T-helper 2 cell treated with Interferon-gamma antibody and Interleukin-4, amounts not matched to agents 5 μg/mL and 100 μg/mL, for 36 hours (primary cell): ENCODE data around the gene F7.
"Not testable (repeated sequence)": the region's sequence is repeated elsewhere in the genome, so short reads cannot be mapped to it uniquely, and the experiment has no call there.

ENCODE experiments used
- DNase-seq: peaks from one replicate; pipeline ENCODE4 v3.0.0; 2021; ENCODE audit warnings: low spot score
- H3K27ac Mint-ChIP-seq: one replicate; pipeline ENCODE4 v1.8.0; 2021; ENCODE audit warnings: mild to moderate bottlenecking, mixed read lengths
- H3K27me3 Mint-ChIP-seq: one replicate; pipeline ENCODE4 v1.8.0; 2021; ENCODE audit warnings: low read depth, mixed read lengths
- H3K36me3 Mint-ChIP-seq: one replicate; pipeline ENCODE4 v1.8.0; 2021; ENCODE audit warnings: low read depth, mixed read lengths
- H3K4me1 Mint-ChIP-seq: one replicate; pipeline ENCODE4 v1.8.0; 2021; ENCODE audit warnings: low read depth, mixed read lengths
- H3K4me3 Mint-ChIP-seq: one replicate; pipeline ENCODE4 v1.8.0; 2022; ENCODE audit warnings: mild to moderate bottlenecking, moderate library complexity, mixed read lengths
- H3K9me3 Mint-ChIP-seq: one replicate; pipeline ENCODE4 v1.8.0; 2021; ENCODE audit warnings: mixed read lengths

F7 gene

GRCh38 chr13:113077953-113078901 is 27.4 kb upstream of the F7 start:
- H3K27me3 Mint-ChIP-seq, result no peaks in the 10 kb centered on the region
- H3K4me3 Mint-ChIP-seq, result no peak overlapping the region
- no peak for DNase-seq
- H3K36me3 Mint-ChIP-seq, result no peaks in the 10 kb centered on the region
- H3K4me1 Mint-ChIP-seq, result no peaks in the 10 kb centered on the region
- no peak overlapping the region for H3K27ac Mint-ChIP-seq
- H3K9me3 Mint-ChIP-seq, result no peaks in the 10 kb centered on the region

- H3K4me3 Mint-ChIP-seq, result no peak overlapping the region
- H3K4me1 Mint-ChIP-seq, result no peaks in the 10 kb centered on the region
- H3K27me3 Mint-ChIP-seq, result no peaks in the 10 kb centered on the region
- H3K36me3 Mint-ChIP-seq, result no peaks in the 10 kb centered on the region
- no peak overlapping the region for H3K27ac Mint-ChIP-seq
- H3K9me3 Mint-ChIP-seq, result no peaks in the 10 kb centered on the region
- DNase-seq, result no peak
Measured at GRCh38 chr13:113078902-113079780, 26.4 kb upstream of the F7 start.

DNA sequence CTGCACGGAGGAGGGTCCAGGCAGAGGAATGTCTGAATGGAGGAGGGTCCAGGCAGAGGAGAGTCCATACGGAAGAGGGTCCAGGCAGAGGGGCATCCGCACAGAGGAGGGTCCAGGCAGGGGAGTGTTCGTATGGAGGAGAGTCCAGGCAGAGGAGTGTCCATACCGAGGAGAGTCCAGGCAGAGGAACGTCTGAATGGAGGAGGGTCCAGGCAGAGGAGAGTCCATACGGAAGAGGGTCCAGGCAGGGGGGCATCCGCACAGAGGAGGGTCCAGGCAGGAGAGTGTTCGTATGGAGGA is 25.9 kb upstream of the F7 start:
- H3K4me3 Mint-ChIP-seq, H3K27me3 Mint-ChIP-seq, H3K9me3 Mint-ChIP-seq, H3K27ac Mint-ChIP-seq, H3K36me3 Mint-ChIP-seq, DNase-seq, H3K4me1 Mint-ChIP-seq: not testable (repeated sequence)

DNA sequence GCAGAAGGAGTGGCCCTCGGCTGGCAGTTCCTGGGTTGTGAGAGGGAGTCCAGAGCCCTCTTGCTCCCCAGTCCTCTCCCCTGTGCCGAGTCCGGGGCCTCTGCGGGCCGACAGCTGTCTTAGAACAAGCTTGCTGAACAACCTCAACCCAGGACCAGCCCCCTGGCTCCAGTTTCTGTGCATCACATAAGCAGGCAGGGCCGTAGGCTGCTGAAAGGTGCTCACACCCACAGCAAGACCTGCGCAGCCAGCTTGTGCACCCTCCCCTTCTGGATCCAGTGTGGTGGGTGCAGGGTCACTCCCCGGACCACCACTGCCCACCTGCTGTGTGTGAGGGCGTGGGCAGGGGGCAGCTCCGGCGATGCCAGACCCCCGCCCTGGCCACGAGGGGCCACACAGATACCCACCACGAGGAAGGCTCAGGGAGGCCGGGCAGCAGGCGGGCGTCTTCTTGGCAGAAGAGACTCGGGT is 25.2 kb upstream of the F7 start:
- H3K27ac Mint-ChIP-seq, result no peak overlapping the region
- H3K27me3 Mint-ChIP-seq, result no peaks in the 10 kb centered on the region
- H3K4me1 Mint-ChIP-seq, result no peaks in the 10 kb centered on the region
- no peak overlapping the region for H3K4me3 Mint-ChIP-seq
- H3K9me3 Mint-ChIP-seq, result no peaks in the 10 kb centered on the region
- DNase-seq, result no peak
- H3K36me3 Mint-ChIP-seq, result no peaks in the 10 kb centered on the region

DNA sequence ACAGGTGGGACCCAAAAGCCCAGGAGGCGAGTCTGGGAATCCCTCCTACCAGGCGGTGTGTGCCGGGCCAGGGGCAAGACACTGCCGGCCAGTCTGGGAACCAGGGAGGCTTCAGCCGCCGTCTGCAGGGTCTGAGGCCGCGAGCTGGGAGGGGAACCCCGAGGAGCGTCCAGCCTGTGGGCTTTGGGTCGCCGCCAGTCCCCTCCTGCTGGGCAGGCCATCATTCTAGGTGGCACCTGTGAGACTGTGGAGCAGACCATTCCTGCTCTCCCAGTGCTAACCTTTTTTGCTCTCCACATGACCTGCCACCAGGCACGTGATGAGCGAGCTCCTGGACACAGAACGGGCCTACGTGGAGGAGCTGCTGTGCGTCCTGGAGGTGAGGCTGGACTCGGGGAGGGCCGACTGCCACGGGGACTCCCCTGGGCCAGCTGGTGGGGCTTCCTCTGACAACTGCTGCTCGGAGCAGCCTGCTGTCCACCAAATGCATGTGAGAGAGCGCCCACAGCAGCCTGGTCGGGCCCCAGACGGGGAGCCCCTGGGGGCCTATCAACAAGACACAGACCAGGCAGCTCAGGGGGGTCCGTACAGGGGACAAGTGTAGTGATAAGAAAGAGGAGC is 24.6 kb upstream of the F7 start:
- no peak overlapping the region for H3K4me3 Mint-ChIP-seq
- no peaks in the 10 kb centered on the region for H3K27me3 Mint-ChIP-seq
- no peaks in the 10 kb centered on the region for H3K4me1 Mint-ChIP-seq
- no peak overlapping the region for H3K27ac Mint-ChIP-seq
- no peak for DNase-seq
- H3K9me3 Mint-ChIP-seq, result no peaks in the 10 kb centered on the region
- H3K36me3 Mint-ChIP-seq, result no peaks in the 10 kb centered on the region

DNA sequence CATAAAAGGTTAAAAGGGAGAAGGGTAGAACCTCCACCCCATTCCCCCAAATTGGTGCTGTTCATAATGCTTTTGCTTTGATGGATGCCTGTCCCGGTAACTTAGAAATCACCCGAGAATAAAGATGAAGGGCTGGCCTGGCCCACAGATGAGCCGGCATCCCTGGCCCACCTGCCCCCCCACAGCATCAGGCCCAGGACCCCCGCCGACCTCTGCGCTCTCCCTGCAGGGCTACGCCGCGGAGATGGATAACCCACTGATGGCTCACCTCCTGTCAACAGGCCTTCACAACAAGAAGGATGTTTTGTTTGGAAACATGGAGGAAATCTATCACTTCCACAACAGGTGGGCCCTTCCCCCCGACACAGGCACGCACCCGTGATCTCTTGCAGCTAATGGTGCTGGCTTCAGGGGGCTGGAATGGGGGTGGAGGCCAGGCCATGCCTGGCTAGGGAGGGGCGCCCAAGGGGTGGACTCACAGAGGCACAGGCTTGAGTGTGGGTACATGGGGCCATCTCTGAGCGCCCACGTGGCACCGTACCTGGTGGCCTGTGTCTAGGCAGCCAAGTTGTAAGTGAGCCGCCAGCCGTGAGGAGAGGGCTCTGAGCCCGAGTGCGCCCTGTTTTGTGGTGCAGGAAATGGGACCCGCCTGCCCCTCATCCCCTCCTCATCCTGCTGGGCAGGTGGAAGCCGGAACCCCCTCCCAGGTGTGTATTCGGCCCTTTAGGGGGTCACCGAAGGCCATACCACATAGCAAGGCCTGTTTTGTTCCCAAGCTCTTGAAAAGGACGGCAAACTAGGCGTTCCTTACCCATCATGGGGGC is 23.2 kb upstream of the F7 start:
- H3K27me3 Mint-ChIP-seq, result no peaks in the 10 kb centered on the region
- H3K4me1 Mint-ChIP-seq, result no peaks in the 10 kb centered on the region
- no peak for DNase-seq
- no peaks in the 10 kb centered on the region for H3K36me3 Mint-ChIP-seq
- H3K9me3 Mint-ChIP-seq, result no peaks in the 10 kb centered on the region
- H3K4me3 Mint-ChIP-seq, result no peak overlapping the region
- no peak overlapping the region for H3K27ac Mint-ChIP-seq

DNA sequence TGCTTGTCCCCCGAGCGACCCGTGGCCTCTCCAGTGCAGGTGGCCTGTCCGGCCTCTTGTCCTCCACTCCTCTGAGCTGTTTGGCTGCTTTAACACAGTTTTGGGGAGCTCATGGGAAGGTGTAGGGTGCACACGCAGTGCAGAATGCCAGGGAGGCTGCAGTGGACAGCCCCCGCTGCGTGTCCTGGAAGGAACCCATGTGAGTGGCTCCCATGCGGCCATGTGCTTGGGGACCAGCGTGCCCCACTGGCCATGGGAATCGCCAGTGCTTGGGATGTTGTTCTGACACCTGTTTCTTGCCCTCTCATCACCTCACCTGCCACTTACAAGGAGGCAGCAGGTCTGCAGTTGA is 22.6 kb upstream of the F7 start:
- no peak for DNase-seq
- no peaks in the 10 kb centered on the region for H3K27me3 Mint-ChIP-seq
- H3K36me3 Mint-ChIP-seq, result no peaks in the 10 kb centered on the region
- no peaks in the 10 kb centered on the region for H3K9me3 Mint-ChIP-seq
- H3K4me3 Mint-ChIP-seq, result no peak overlapping the region
- H3K27ac Mint-ChIP-seq, result no peak overlapping the region
- H3K4me1 Mint-ChIP-seq, result no peaks in the 10 kb centered on the region

GRCh38 chr13:113083402-113084061 is 22.1 kb upstream of the F7 start:
- H3K27ac Mint-ChIP-seq, result no peak overlapping the region
- H3K9me3 Mint-ChIP-seq, result no peaks in the 10 kb centered on the region
- H3K4me3 Mint-ChIP-seq, result no peak overlapping the region
- DNase-seq, result no peak
- H3K4me1 Mint-ChIP-seq, result no peaks in the 10 kb centered on the region
- H3K36me3 Mint-ChIP-seq, result no peaks in the 10 kb centered on the region
- H3K27me3 Mint-ChIP-seq, result no peaks in the 10 kb centered on the region

DNA sequence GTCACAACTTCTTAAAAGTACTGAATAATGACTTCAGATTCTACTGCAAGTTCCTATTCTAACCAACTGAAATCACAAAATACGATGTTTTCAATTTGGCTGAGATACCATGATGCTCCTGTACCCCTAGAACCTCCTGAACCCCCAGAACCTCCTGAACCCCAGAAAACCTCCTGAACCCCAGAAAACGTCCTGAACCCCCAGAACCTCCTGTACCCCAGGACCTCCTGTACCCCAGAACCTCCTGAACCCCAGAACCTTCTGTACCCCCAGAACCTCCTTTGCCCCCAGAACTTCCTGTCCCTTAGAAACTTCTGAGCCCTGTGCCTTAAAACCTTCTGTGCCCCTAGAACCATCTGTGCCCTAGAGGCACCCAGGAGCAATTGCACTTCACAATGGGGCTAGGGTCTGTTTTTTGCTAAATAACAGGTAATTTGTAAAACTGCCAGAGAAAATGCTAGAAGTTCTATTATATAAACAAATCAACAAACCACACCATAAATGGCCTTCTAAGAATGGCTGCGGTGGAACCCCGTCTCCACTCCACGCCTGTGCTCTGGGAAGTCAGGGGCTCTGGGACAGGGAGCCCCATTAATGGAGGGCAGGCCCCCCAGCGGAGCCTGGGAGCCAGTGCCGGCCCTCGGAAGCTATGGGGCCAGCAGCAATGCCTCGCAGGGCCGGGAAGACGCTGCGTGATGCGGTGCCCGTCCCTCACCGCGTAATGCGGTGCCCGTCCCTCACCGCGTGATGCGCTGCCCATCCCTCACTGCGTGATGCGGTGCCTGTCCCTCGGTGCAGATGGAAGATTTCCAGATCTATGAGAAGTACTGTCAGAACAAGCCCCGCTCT is 21.3 kb upstream of the F7 start:
- no peak overlapping the region for H3K4me3 Mint-ChIP-seq
- DNase-seq, result no peak
- no peak overlapping the region for H3K27ac Mint-ChIP-seq
- no peaks in the 10 kb centered on the region for H3K36me3 Mint-ChIP-seq
- no peaks in the 10 kb centered on the region for H3K4me1 Mint-ChIP-seq
- no peaks in the 10 kb centered on the region for H3K9me3 Mint-ChIP-seq
- H3K27me3 Mint-ChIP-seq, result no peaks in the 10 kb centered on the region

GRCh38 chr13:113084943-113085540 is 20.5 kb upstream of the F7 start:
- no peak for DNase-seq
- no peaks in the 10 kb centered on the region for H3K9me3 Mint-ChIP-seq
- H3K4me3 Mint-ChIP-seq, result no peak overlapping the region
- H3K36me3 Mint-ChIP-seq, result no peaks in the 10 kb centered on the region
- H3K27ac Mint-ChIP-seq, result no peak overlapping the region
- H3K27me3 Mint-ChIP-seq, result no peaks in the 10 kb centered on the region
- no peaks in the 10 kb centered on the region for H3K4me1 Mint-ChIP-seq

DNA sequence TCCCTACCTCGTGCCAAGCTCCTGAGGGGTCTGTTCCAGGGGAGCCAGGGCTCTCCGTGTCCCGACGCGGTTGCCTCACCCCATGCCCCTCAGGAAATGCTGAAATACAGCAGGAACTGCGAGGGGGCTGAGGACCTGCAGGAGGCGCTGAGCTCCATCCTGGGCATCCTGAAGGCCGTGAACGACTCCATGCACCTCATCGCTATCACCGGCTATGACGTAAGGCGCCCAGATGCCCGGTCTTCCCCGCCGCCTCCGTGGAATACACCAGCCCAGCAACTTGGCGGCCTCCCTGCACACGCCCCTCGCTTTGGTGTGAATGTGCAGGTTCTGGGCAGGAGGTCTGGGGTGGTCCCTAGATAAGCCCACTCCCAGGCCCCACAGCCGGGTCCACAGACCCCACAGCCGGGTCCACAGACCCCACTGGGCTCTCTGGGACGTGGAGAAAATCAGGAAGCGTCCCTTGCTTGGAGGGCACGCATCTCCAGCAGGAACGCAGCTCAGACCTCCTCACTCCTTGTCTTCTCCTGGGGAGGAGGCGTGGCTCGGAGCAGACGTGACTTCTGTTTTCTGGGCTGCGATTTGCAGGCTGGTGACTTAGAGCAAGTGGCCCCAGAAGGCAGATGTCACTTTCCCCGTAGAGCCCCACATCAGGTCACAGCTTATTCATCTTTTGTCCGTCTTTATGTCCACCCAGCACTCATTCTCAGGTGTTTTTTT is 19.4 kb upstream of the F7 start:
- H3K9me3 Mint-ChIP-seq, result no peaks in the 10 kb centered on the region
- H3K4me3 Mint-ChIP-seq, result no peak overlapping the region
- no peaks in the 10 kb centered on the region for H3K36me3 Mint-ChIP-seq
- H3K4me1 Mint-ChIP-seq, result no peaks in the 10 kb centered on the region
- DNase-seq, result no peak
- no peak overlapping the region for H3K27ac Mint-ChIP-seq
- no peaks in the 10 kb centered on the region for H3K27me3 Mint-ChIP-seq
